Activated CD8-positive, alpha-beta memory T cell treated with anti-CD3 and anti-CD28 coated beads, Interleukin-2, amount 50 U/mL, for 4 hours (primary cell): Measurements from ENCODE around the gene CENPT.
"Not testable (repeated sequence)": the region's sequence is repeated elsewhere in the genome, so short reads cannot be mapped to it uniquely, and the experiment has no call there.

Experiments used
- DNase-seq: peaks from one replicate; pipeline ENCODE4 v3.0.0-alpha.2; 2020

CENPT gene

DNA sequence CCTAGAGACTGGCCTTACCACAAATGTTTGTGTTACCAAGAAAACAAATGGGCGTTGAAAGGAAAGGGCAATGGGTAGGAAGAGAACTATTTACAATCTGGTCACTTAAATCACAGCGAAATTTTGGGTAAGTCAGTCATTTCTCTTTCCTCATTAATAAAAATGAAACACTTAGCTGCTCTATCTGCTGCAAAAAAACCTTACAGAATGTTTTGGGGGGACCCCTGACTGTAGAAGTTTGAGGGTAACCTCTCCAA is 1.5 kb downstream of the CENPT start:
- DNase-seq = no peak

- no peak for DNase-seq
Measured at GRCh38 chr16:67845291-67846062, 2.0 kb downstream of the CENPT start.

- DNase-seq = no peak
Measured at GRCh38 chr16:67844497-67844896, 3.0 kb downstream of the CENPT start.

- DNase-seq = no peak
Measured at GRCh38 chr16:67843343-67843765, 4.1 kb downstream of the CENPT start.

DNA sequence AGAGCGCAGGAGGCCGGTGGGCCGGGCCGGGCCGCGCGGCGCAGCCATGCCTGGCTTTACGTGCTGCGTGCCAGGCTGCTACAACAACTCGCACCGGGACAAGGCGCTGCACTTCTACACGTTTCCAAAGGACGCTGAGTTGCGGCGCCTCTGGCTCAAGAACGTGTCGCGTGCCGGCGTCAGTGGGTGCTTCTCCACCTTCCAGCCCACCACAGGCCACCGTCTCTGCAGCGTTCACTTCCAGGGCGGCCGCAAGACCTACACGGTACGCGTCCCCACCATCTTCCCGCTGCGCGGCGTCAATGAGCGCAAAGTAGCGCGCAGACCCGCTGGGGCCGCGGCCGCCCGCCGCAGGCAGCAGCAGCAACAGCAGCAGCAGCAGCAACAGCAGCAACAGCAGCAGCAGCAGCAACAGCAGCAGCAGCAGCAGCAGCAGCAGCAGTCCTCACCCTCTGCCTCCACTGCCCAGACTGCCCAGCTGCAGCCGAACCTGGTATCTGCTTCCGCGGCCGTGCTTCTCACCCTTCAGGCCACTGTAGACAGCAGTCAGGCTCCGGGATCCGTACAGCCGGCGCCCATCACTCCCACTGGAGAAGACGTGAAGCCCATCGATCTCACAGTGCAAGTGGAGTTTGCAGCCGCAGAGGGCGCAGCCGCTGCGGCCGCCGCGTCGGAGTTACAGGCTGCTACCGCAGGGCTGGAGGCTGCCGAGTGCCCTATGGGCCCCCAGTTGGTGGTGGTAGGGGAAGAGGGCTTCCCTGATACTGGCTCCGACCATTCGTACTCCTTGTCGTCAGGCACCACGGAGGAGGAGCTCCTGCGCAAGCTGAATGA is 4.8 kb downstream of the CENPT start:
- peak; percentile 54 for DNase-seq

DNA sequence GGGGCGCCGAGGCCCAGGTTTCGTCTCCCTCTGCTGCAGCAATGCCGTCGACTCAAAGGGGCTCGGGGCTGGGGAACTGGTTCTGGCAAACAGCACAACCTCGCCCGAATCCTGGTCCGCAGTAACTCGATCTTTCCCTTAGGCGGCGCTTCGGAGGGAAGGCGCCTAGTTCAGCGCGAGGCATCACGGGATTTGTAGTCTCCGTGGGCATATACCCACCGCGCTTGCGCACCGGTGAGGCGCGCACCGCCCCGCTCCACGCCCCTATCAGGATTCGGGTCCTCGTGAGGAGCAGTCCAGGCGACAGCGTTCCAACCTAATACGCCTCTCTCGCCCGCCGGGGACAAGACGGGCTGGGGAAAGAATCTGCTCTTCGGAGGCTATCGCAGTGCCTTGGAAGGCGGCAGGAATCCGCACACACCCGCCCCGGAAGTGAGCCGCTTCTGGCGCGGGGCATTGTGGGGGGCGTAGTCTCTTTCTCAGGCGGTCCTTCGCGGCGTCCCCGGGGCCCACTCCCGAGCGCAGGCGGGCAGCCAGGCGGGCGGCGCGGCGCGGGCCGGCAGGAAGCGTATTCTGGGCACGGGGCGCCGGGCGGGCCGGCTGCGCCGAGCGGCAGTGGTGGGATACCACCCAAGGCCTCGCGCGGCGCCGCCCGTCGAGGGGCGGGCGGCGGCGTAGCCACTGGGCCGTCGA is 5.5 kb downstream of the CENPT start, which contains the start of gene THAP11:
Gene THAP11 (plus strand): TSS at position 505 of the 693 bp plus-strand sequence. CDS start 235 bp downstream, outside the sequence.
- DNase-seq = peak; percentile 93

- no peak for DNase-seq
Measured at GRCh38 chr16:67841198-67841815, 6.2 kb downstream of the CENPT start.

GRCh38 chr16:67837811-67838210 is 9.7 kb downstream of the CENPT start:
- DNase-seq = no peak

GRCh38 chr16:67837190-67837589 is 10.3 kb downstream of the CENPT start:
- DNase-seq = not testable (repeated sequence)

- DNase-seq = no peak
Measured at GRCh38 chr16:67834242-67834614, 13.3 kb downstream of the CENPT start.

DNA sequence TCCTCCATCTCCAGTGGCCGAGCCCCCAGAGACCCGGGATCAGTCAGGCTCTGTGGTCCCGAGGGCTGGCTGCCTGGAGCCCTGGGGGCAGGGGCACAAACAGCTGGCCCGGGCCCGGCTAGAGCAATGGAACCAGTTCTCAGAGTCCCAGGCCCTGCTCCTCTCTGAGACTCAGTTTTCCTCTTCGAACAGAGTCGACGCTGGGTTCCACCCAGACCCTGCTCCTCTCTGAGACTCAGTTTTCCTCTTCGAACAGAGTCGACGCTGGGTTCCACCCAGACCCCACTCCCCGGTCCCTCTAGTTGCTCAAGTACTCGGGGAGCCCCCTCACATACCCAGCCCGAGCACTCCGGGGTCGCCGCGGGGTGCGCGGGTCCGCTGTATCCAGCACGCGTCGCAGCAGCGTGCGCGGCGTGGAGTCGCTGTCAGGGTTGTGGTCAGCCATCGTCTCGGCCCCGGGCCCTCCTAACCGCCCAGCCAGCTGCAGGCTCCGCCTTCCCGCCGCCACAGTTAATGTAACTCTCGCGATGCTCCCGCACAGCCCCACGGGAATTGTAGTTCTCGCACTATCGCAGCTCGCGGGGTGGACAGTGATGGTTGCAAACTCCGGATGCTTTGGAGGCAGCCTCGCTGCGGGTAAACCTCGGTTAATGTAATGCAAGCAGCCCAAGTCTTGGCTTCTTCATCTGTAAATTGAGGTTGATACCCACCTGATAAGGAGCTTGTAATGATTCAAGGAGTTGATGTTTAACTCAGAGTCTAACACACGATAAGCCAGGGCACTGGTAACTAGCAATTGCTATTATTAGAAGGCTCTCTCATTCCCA is 13.9 kb downstream of the CENPT start:
- DNase-seq = peak; percentile 92

- no peak for DNase-seq
Measured at GRCh38 chr16:67833030-67833414, 14.5 kb downstream of the CENPT start.

GRCh38 chr16:67828651-67829050 is 18.8 kb downstream of the CENPT start:
- no peak for DNase-seq

DNA sequence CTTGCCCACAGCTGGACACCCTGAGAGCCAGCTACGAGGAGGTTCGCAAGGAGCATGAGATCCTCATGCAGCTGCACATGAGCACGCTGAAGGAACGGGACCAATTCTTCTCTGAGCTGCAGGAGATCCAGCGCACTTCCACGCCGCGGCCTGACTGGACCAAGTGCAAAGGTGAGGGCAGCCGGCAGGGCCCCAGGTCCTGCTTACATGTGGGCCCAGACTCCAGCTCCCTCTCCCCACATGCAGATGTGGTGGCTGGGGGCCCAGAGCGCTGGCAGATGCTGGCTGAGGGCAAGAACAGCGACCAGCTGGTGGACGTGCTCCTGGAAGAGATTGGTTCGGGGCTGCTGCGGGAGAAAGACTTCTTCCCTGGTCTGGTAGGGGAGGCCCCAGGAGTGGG is 21.6 kb downstream of the CENPT start:
- DNase-seq = no peak

- no peak for DNase-seq
Measured at GRCh38 chr16:67825119-67825518, 22.4 kb downstream of the CENPT start.

- no peak for DNase-seq
Measured at GRCh38 chr16:67822511-67822910, 25.0 kb downstream of the CENPT start.

DNA sequence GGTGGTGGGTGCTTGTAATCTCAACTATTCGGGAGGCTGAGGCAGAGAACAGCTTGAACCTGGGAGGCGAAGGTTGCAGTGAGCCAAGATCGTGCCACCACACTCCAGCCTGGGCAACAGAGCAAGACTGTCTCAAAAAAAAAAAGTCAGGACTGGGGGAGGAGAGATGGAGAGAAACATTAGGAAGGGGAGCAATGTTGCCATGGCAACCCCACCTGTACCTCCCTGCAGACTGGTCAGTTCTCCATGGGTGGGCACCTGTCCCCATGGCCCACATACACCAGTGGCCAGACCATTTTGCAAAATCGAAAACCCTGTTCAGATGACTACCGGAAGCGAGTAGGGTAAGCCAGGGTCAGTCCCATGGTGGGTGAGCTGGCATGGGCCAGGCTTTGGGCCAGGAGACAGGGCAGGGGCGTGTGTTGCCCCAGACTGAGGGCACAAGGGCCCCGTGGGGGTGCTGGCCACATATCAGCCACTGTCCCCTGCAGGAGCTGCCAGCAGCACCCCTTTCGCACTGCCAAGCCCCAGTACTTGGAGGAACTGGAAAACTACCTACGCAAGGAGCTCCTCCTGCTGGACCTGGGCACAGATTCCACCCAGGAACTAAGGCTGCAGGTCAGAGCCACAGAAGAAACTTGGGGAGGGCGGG is 26.8 kb downstream of the CENPT start:
- DNase-seq = no peak

GRCh38 chr16:67814567-67814966 is 32.9 kb downstream of the CENPT start:
- no peak for DNase-seq

DNA sequence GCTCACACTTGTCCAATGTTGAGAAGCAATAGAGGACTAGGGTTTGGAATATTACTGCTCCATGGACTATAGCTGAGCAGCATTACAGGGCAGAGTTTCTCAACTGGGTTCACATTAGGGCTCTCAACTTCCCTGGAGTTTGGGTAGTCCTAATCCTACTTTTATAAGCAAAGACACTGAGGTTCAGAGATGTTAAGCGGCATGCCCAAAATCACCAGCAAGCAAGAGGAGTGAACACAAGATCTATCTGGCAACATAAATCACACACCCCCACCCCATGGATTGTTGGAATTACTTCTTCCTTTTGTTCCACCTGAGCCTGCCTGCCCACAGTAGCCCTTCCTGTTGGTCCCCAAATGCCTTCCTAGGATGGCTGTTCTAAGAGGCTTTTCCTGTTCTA is 35.6 kb downstream of the CENPT start:
- no peak for DNase-seq

- no peak for DNase-seq
Measured at GRCh38 chr16:67807148-67807682, 40.3 kb downstream of the CENPT start.

DNA sequence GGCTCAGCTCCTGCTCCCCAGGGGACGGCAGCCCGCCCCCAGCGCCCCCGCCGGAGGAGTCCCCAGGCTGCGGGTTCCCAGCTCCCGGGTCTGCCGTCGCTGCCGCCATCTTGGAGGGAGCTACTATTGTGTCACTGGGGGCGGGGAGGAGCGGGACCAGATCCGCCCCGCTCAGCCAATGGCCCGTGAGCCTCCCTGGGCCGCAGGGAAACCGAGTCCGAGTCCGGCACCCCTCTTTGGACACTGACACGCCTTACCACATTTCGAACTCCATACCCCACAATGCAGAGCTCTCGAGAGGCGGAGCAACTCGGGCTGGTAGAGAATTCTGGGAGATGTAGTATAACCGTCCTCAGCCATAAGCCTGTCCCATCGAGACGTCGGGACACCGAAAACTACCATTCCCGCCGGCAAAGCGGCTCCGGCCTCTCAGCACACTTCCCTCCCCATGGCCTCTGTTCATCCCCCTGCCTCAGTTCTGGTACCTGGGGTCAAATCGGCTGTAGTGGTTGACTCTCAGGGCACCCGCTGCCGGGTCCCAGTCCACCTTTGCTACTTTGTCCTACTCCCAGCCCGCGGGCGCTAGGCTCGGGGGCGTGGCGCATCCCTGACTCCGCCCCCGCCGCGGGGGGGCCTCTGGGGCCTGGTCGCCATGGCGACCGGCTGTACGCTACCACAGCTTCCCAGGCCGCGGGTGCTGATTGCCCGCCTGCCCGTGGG is 40.9 kb downstream of the CENPT start, which contains the start of the genes RANBP10 and TSNAXIP1:
Gene RANBP10 (minus strand): TSS at position 133 of the 720 bp plus-strand sequence. CDS start 24 bp downstream, at position 109.
Gene TSNAXIP1 (plus strand): TSS at position 462 of the 720 bp plus-strand sequence. CDS start 261 bp downstream, outside the sequence.
- peak; percentile 92 for DNase-seq
